Measurements from ENCODE around the gene PFKM. TPM values are rescaled to one million over a fixed set of nuclear protein-coding genes. Genes with fewer than 3 reads are reported as not detected.
A peak's percentile ranks its signal among the peaks of the same experiment; 100 is the strongest.

PFKM gene
- 100 to 1,000 TPM; 202 to 260 TPM for total RNA-seq
- long read RNA-seq, transcript PFKM-203 (23 exons, 3,224 nt), result major isoform, 249 of 332 reads
- long read RNA-seq, partial matches to known transcripts, result 54 of 332 reads
- long read RNA-seq, other reads (novel, unspliced or antisense), result 24 of 332 reads

GRCh38 chr12:48119078-48119833 is at the start of gene PFKM:
Gene PFKM, plus strand, starts transcription at chr12:48119364. Its CDS starts 3,411 bp downstream, at chr12:48122775.
- DNase-seq (peak; percentile 89), ATAC-seq (peak; percentile 99 to 100)
- intact Hi-C loops (cut with DNase I), result no loop called here

DNA sequence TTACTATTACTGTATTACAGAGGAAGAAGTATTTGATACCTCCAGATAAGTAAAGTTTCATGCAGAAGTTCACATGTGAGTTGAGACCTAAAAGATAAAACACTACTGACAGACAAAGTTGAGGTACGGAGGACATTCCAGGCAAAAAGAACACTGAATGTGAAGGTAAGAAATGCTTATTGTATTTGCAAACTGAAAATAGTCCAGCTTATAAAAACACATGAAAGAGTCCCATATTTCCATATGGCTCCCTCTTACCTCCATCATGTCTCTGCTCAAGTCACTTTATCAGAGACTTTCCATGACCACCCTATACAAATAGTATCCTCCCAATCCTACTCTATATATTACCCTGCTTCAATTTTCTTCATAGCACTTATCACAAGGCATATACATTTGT is 49.1 kb upstream of the PFKM start:
- ATAC-seq, result no peak
- intact Hi-C loops (cut with DNase I), result no loop called here
- no peak for DNase-seq

GRCh38 chr12:48070731-48071130 is 48.4 kb upstream of the PFKM start:
- intact Hi-C loops (cut with DNase I), result no loop called here
- ATAC-seq, result no peak
- no peak for DNase-seq

GRCh38 chr12:48071808-48072207 is 47.4 kb upstream of the PFKM start:
- DNase-seq (no peak), ATAC-seq (no peak)
- intact Hi-C loops (cut with DNase I), result no loop called here

- no peak for ATAC-seq
- intact Hi-C loops (cut with DNase I), result no loop called here
- DNase-seq, result no peak
Observed at GRCh38 chr12:48072266-48072665, 46.9 kb upstream of the PFKM start.

DNA sequence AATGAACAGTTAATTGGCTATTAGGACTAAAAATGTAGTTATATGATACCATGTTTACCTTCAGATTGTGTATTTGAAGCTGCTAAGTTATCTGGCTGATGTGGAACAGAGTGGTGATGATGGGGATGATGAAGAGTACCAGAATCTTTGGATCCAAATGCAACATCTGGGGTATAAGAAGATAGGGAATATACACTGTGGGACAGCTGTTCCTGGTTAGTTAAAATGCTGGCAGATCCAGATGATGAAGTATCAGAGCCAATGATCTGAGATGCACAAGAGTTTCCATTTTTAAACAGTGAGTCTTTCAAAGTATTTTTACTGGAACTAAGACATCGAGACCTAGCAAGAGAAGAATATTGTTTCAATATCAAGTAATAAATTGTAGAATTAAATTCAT is 44.9 kb upstream of the PFKM start:
- ATAC-seq, result no peak
- DNase-seq, result no peak
- intact Hi-C loops (cut with DNase I), result no loop called here

DNA sequence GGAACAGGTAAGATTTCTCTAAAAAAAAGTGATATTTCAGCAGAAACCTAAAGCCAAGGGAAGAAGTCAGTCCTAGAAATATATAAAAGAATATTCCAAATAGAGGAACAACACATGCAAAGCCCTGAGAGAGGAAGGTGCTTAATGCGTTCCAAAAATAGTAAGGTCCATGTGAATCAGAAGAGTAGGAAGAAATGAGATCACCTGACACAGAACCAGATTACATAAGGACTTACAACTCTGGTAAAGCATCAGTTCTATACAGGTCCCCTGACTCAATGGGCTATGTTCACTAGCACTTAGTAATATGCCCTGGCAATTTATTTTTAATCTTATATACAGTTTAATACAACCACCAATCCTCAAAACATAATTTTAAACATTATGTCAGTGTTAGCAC is 43.3 kb upstream of the PFKM start:
- no peak for DNase-seq
- intact Hi-C loops (cut with DNase I), result no loop called here
- ATAC-seq, result no peak

- DNase-seq, result no peak
- intact Hi-C loops (cut with DNase I), result no loop called here
- ATAC-seq, result no peak
Observed at GRCh38 chr12:48077111-48077510, 42.1 kb upstream of the PFKM start.

DNA sequence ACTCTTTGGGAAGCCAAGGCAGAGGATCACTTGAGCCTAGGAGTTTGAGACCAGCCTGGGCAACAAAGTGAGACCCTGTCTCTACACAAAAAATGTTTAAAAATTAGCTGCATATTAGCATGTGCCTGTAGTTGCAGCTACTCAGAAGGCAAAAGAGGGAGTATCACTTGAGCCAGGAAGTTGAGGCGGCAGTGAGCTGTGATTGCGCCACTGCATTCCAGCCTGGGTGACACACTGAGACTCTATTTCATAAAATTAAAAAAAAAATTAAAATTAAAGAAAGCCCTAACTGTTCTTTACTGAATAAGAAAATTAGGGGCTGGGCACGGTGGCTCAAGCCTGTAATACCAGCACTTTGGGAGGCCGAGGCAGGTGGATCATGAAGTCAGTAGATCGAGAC is 40.3 kb upstream of the PFKM start:
- intact Hi-C loops (cut with DNase I), result no loop called here
- ATAC-seq (no peak), DNase-seq (no peak)

DNA sequence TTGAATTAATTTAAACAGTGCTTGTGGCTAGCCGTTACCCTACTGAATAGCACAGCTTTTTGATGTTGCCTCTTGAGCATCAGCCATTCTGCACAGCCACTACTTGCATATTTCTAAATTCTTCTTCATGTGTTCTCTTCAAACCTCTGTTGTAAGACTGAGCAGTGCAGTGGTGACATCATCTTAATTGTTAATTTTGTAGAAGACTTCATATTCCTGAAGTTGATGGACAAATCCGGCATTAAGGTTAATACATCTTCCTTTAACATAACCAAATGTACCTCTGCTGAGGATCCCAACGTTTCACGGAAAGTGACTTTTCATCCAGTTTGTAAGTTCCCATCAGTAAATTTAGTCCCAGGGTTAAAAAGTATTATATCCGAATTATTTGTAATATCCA is 38.9 kb upstream of the PFKM start:
- intact Hi-C loops (cut with DNase I), result loop anchor here (5.0 to 10.0 kb wide), 2 partner anchors 87 to 545 kb away; no protein-coding TSS in a partner anchor
- DNase-seq, result no peak
- no peak for ATAC-seq

DNA sequence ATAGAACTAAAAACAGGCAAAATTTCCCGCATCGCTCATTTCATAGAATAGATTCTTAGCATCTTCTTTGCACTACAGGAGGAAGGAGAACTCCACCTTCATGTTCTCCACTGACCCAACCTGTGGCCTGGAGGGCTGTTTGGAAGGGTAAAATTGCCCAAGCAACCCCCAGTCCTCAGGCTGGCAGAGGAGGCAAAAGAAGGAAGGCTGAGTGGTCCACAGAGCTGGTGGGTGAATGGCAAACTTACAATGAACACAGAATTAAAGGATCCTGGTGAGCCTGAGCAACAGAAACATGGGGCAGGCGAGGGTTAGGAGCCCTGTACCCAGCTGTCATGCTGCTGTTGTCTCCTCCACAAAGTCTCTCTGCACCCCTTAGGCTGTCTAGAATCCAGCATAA is 38.3 kb upstream of the PFKM start:
- DNase-seq (no peak), ATAC-seq (no peak)
- intact Hi-C loops (cut with DNase I), result loop anchor here (5.0 to 10.0 kb wide), 2 partner anchors 86 to 544 kb away; no protein-coding TSS in a partner anchor

GRCh38 chr12:48084066-48084465 is 35.1 kb upstream of the PFKM start:
- ATAC-seq, result peak; percentile 34 to 39
- no peak for DNase-seq
- intact Hi-C loops (cut with DNase I), result loop anchor here (5.0 to 10.0 kb wide), 2 partner anchors 83 to 541 kb away; no protein-coding TSS in a partner anchor

GRCh38 chr12:48084841-48085460 is 34.2 kb upstream of the PFKM start:
- ATAC-seq (no peak), DNase-seq (no peak)
- intact Hi-C loops (cut with DNase I), result loop anchor here (5.0 to 10.0 kb wide), 2 partner anchors 82 to 540 kb away; no protein-coding TSS in a partner anchor

GRCh38 chr12:48086327-48086726 is 32.8 kb upstream of the PFKM start:
- DNase-seq (no peak), ATAC-seq (no peak)
- intact Hi-C loops (cut with DNase I), result loop anchor here in 1 of 2 donors (10.0 kb wide), 1 partner anchor 538 kb away; no protein-coding TSS in a partner anchor

DNA sequence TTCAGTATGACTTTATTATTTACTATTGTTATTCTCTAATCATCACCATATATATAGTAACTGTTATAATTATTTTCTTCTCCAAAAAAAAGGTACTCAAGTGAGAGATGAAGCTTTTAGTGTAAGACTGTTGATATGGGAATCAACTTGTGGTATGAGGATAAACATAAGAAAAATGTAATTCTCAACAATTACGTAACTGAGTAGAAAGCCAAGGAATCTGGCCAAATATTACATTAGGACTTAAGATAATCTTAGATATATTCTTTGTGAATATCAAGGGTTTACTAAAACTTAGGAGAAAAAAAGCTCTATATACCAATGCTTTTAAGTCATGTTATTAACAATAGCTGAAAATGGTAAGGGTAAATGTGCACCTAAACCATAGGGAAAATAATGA is 26.6 kb upstream of the PFKM start:
- ATAC-seq (no peak), DNase-seq (no peak)
- intact Hi-C loops (cut with DNase I), result no loop called here

GRCh38 chr12:48104531-48104930 is 14.6 kb upstream of the PFKM start:
- ATAC-seq (no peak), DNase-seq (no peak)
- intact Hi-C loops (cut with DNase I), result no loop called here

DNA sequence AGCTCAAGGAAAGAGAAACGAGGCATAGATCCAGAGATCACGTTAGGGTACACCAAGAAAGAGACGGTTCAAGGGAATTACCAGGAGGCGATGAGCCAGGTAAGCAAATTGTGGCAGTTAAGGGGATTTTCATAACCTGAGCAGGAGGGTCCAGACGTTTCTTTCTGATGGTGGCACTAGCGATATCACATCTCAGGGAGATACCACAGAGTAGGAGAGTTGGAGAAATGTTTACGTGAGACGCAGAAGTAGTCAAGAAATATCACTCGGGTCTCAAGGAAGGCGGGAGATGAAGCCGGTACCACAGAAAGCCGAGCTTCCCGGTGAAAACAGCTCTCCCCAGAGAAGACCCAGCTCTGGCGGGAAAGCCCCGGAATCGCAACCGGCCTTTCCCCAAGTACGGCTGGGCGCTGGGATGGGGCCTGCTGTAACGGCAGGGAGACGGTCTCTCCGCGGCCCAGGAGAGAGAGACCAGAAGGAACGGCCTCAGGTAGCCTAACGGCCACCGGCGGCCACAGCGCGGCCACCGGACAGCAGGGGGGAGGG is 13.8 kb upstream of the PFKM start:
- ATAC-seq (no peak), DNase-seq (no peak)
- intact Hi-C loops (cut with DNase I), result loop anchor here in 1 of 2 donors (5.0 kb wide), 1 partner anchor 52 kb away; the partner anchor contains the start of gene ASB8

DNA sequence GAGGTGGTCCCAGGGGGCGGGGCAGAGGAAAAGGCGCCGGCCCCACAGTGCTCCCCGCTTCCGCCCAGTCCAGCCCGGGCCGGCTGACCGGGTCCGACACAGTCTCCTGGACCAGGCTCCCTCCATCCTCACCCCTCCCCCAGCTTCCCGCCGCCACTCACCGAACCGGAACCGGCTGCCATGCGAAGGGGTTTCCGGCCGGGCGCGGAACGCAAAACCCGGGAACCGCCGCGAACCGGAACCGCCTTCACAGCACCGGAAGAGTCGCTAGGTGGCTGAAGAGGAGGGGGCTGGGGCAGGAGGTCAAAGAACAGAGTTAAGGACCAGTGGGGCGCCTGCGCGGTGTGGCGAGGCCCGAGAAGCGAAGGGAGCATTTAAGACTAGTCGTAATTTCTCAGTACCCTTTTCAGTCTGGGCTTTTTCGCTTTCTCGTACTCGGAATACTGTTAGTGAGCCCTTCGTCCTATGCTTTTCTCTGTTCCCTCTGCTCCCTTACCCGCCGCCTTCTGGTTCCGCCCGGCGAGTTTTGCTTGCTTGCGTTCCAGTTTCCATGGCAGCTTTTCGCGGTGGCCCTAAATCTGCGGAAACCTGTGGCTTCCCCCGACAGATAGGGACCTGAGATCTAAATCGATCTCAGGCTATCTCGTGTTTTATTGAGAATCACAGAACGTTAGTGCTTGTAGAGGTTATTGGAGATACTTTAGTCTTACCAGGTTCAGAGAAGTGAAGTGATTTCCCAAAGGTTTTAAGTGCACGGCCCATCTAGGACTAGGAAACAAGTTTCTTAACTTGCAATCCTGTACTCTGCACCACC is 13.1 kb upstream of the PFKM start, which contains the start of gene SENP1:
TSS of gene SENP1 (minus strand) at position 213 of the 814 bp plus-strand sequence. CDS start 4,607 bp downstream, outside the sequence.
- DNase-seq (peak; percentile 92), ATAC-seq (peak; percentile 97 to 98)
- intact Hi-C loops (cut with DNase I), result loop anchor here in 1 of 2 donors (5.0 kb wide), 1 partner anchor 51 kb away; the partner anchor contains the start of gene ASB8

Measured in left cardiac atrium (tissue), 4 donors.